GM19351 (cell line): Measurements from ENCODE around the gene LILRB5.
A peak's percentile ranks its signal among the peaks of the same experiment; 100 is the strongest.
"Not testable (repeated sequence)": the region's sequence is repeated elsewhere in the genome, so short reads cannot be mapped to it uniquely, and the experiment has no call there.

Experiments
- ATAC-seq: cut with Tn5 transposase; IDR thresholded peaks from one replicate; pipeline ENCODE4 v1.9.1; 2021; ENCODE audit warnings: mild to moderate bottlenecking, moderate library complexity; ENCODE audit not compliant: unreplicated experiment

The LILRB5 gene

DNA sequence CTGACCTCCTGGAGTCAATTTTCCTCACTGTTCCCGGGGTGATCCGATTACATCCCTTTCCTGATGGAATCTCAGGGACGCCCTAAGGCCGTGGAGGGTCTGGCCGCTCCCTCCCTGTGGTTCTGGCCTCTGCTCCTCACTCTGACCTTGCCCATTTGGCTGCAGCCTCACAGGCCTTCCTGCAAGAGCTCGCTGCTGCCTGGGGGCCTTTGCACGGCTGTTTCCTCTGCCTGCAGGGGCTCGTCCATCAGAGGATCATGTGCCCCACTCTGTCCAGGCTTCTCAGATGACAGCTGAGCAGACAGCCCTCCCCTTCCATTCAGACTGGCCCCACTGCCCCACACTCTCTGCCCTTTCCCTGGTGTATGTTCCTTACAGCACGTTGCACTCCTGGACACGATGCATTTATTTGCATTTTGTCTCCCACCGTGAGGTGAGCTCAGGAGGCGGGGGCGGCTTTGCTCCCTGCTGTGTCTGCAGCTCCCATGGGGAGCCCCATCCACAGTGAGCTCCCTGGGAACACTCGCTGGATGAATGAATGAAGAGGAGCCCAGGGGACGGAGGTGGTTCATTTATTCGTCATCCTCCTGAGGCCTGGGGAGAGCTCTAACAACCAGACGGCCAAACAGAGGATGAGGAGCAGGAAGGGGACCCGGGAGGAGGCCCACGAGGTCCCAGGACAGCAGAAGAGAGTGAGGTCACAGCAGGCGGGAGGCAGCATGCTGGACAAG, 39.4 kb downstream of the LILRB5 start:
- ATAC-seq, result not testable (repeated sequence)

DNA sequence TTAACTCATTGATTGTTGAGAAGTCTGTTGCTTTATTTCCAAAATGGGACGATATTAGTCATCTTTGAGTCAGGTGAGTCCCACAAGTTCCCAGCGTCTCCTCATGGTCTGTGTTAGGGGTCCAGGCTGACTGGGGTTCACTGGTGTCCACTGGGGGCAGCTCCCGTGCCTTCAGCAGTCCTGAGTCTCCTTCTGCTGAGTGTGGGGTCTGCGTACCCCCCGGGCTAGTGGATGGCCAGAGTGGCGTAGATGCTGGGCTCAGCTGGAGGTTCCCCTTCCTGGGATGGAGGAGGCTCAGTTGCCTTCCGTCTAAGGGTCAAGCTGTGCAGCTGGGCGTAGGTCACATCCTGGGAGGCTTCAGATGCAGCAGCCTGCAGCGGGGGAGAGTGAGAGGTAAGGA, 40.2 kb downstream of the LILRB5 start:
- no peak for ATAC-seq

DNA sequence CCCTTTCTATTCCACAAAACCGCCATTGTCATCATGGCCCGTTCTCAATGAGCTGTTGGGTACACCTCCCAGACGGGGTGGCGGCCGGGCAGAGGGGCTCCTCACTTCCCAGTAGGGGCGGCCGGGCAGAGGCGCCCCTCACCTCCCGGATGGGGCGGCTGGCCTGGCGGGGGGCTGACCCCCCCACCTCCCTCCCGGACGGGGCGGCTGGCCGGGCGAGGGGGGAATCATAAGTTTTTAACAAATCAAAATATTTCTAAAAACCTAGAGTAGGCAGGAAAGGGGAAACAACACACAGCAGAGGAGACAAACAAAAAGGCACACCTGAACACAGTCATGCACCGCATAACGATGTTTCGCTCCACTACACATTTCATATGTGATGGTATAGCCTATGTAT, 42.3 kb downstream of the LILRB5 start:
- not testable (repeated sequence) for ATAC-seq

DNA sequence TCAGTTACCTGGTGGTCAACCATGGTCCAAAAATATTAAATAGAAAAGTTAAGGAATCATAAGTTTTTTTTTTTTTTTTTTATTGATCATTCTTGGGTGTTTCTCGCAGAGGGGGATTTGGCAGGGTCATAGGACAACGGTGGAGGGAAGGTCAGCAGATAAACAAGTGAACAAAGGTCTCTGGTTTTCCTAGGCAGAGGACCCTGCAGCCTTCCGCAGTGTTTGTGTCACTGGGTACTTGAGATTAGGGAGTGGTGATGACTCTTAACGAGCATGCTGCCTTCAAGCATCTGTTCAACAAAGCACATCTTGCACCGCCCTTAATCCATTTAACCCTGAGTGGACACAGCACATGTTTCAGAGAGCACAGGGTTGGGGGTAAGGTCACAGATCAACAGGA, 42.9 kb downstream of the LILRB5 start:
- not testable (repeated sequence) for ATAC-seq

- no peak for ATAC-seq
Measured at GRCh38 chr19:54211235-54211634, 45.8 kb downstream of the LILRB5 start.

DNA sequence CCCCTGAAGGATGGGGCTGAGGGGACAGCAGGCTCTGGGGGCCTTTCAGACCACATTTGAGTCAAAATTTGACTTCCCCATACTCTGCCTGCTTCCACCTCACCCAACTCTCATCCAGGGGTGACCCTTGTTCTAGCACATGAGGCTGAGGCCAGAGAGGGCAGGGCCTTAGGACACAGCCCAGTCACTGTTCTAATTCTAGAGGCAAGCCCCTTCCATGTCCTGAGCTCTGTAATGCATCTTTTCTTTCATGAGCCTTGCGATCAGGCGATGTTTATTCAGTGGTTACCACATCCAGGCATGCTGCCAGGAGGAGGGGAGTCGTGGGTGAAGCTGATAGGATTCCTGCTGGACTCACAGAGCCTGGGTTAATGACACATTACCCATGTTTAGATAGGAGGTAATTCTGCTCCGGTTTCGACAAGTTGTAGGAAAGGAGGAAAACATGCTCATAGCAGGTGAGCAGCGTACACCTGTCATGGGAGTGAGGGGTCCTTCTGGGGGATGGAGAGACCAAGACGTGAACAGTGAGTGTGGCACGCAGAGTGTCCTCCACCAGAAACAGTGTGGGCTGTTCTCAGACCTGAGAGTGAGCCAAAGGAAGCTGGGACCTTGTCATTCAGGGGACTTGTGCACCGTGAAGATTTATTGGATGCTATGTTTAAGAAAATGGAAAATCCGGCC, 47.1 kb downstream of the LILRB5 start:
- no peak for ATAC-seq

DNA sequence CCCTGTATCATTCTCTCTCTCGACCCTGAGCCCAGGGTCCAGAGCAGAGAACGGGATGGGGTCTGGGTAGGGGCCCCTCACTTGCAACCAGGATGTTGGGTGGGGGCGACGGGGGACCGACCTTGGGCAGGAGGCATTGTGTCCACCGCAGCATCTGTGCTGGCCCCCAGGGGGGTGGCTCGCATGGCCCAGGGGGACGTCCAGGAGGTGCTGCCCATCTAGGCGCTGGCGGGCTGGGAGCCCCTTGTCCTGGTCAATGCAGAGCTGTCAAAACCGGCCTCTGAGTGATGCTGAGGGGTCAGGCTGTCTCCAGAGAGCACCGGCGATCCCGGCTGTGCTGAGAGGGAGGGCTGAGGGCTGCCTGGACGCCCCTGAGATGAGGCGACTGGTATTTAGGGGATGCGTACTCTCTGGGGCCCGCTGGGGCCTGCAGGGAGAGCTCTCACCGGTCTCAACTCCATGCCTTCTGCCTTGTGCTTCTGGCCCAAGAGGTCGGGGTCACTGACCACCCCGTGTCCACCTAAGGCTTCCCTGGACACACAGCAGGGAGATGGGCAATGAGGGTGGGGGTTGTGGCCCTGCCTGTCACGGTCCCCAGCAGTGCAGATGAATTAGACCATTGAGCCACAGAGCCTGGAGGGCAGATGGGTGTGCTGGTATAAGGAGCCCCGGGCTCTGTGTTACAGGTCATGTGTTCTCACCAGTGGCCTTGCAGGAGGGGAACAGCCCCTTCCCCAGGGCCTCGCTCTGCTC, 47.8 kb downstream of the LILRB5 start:
- no peak for ATAC-seq

DNA sequence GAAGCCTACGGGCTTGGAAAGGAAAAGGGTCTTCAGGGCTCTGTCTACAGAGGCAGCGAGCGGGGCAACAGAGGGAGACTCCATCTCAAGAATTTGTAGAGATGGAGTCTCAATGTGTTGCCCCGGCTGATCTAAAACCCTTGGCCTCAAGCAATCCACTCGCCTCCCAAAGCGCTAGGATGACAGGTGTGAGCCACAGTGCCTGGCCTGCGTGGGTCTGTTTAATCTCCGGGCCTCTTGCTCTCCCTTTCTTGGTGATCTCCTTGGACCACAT, 48.4 kb downstream of the LILRB5 start:
- ATAC-seq, result no peak

DNA sequence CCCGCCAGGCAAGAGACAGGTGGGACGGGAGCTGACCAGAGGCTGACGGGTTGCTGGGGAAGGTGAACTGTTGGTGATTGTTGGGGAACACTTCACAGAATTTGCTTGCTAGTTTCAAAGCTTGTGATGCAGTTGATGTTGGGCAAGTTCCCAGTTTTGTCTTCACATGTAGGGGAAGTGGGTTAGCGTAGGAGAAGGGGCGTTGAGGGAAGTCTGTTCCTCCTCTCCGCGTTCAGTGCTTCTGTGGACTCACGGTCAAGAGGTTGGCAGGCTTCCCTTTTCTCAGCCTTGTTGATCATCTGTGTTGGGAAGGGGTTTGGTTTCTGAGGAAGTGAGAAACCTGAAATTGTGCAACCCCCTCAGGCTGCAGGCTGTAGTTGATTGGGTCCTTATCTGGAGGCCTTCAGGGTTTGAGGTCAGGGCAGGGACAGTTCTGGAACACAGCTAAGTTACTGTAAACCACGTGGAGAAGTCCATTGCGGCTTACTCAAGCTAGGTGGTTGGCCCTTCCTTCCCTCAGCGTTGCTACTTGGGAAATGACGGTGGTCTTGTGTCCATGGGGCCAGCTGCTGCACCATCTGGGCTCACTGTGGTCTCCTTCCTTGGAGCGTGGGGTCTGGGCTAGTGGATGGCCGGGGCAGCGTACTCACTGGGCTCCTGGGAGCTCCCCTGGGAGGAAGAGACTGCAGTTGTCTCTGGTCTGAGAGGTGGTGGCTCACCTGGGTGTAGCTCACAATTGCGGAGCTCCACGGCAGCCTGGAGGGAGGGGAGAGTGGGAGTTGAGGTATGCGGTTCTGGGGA, 48.9 kb downstream of the LILRB5 start:
- peak; percentile 54 for ATAC-seq

DNA sequence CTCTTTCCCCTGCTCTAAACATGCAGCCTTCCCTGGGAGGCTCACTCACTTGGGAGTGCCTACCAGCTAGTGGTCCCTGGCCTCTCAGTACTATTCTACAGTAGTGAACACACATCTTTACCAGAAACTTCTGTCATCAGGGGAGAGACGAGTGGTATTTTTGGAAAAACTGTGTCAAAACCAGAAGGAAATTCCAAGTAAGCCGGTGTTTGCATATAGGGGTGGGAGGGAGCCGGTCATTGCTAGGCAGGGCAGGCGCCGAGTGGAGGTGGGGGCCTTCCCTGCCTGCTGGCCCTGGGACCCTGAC, 49.4 kb downstream of the LILRB5 start:
- no peak for ATAC-seq

- ATAC-seq, result not testable (repeated sequence)
Measured at GRCh38 chr19:54207193-54207592, 49.9 kb downstream of the LILRB5 start.

DNA sequence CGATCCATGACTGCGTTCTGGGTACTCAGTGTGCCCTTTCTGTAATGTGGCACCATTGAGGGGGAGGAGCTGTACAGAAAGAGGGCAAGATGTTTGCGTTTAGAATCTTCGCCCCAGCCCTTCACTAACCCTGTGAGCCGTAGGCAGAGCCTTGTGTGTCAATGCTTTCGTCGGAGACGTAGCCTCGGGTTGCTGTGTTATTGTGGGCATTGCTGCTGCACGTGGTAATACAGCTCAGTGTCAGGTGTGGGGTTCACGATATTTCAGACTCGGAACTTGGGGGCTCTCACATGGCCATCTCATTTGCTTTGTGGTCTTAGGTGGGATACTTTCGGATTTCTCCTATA, 50.3 kb downstream of the LILRB5 start:
- no peak for ATAC-seq

- ATAC-seq, result no peak
Measured at GRCh38 chr19:54206030-54206830, 50.8 kb downstream of the LILRB5 start.

DNA sequence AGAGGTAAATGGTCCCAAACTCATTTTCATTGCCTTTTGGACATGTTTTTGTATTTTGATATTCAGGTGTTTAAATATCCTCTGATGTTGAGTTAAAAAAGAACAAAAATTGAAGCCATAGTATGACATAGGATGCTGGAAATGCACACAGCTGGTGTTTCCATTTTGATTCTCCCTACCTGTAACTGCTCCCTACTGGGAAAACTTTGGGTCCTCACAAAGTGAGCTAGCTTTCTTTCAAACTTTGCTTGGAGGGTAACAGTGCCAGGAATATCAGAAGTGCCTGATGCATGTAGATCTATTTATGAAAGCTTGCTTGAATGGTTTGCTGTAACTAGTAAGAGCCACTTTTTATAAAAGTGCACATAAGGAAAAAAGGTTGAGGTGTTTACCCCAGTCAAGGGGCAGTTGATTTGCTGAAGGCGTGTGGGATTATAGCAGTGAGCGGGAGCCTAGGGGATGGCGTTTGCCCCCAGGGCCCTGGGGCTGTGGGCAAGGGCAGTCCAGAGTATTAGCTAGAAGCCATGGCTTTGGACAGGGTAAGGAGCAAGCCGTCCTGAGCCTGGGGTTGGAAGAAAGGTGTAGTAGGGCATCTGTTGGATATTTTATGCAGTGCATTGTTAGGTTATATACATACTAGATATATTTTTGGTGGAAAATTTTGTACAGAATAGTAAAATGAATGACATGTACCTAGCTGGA, 52.2 kb downstream of the LILRB5 start:
- ATAC-seq, result no peak

DNA sequence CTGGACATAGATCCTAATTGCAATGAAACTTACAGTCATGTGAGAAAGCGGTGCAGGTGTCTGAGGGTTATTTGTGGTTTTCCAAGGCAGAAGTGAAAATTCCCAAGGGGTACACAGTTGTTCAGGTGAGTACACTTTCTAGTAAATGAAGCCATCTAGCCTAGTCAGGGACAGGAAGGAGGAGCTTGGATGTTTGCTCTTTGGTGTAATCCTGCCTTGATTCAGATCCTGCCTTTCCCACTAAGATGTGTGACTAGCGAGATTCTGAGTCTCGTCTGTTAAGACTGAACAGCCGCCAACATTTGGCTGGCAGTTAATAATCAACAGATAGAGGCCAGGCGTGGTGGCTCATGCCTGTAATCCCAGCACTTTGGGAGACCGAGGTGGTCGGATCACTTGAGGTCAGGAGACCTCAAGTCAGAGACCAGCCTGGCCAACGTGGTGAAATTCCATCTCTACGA, 53.9 kb downstream of the LILRB5 start:
- ATAC-seq, result no peak

- no peak for ATAC-seq
Measured at GRCh38 chr19:54201980-54202379, 55.1 kb downstream of the LILRB5 start.

GRCh38 chr19:54201172-54201701, 55.8 kb downstream of the LILRB5 start:
- no peak for ATAC-seq
